Activated T-helper 9 cell treated with anti-CD3 and anti-CD28 coated beads, Interleukin-2, amount 50 U/mL, for 16 hours (primary cell): ENCODE data around the gene LAG3.

Source experiments
- DNase-seq: peaks from one replicate; pipeline ENCODE4 v3.0.0-alpha.2; 2020; ENCODE audit warnings: low read depth

Gene LAG3

GRCh38 chr12:6753772-6754356 is 18.5 kb upstream of the LAG3 start:
- no peak for DNase-seq

GRCh38 chr12:6754411-6754810 is 17.9 kb upstream of the LAG3 start:
- DNase-seq = no peak

DNA sequence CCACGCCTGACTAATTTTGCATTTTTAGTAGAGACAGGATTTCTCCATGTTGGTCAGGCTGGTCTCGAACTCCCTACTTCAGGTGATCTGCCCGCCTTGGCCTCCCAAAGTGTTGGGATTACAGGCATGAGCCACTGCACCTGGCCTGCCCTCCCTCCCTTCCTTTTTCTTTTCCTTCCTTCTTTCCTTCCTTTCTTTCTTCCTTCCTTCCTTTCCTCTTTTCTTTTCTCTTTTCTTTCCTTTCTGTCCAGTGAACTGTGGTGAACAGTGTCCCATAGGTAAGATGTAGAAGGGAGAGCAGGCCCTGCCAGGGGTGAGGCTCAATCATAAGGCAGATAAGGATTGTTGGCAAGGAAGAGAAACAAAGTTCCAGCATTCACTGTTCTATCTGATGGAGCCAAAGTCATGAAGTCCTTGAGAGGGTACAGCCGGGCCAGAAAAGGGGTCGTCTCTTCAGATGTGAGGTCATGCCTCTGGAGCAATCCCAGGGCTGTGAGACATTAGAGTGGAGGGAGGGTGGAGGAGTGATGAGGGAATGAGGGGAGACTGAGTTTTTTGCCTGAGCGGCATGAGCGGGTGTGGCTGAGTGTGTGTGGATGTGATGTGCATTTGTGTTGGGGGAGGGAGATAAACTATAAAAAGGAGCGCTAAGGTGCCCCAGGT is 15.2 kb upstream of the LAG3 start:
- DNase-seq = no peak

DNA sequence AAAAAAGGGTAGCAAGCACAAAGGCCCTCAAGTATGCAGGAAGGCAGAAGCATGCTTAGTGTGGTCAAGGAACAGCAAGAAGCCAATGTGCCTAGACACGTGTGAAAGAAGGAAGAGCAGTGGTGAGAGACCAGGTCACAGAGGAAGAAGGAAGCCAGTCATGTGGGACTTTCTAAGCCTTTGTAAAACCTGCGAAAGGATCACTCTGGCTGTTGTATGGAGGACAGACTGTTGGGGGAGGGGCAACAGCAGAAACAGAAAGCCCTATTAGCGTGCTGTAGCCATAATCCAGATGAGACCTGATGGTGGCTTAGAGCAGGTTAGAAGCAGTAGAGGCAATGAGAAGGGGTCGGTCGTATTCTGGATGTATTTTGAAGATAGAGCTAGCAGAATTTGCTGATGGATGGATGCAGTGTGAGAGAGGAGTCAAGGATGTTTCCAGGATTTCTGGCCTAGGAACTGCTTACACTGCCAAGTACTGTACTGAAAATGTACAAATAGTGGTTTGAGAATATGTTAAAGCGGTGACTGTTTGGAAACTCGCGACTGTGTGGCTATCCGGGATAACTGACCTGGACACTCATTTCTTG is 13.7 kb upstream of the LAG3 start:
- DNase-seq = no peak

DNA sequence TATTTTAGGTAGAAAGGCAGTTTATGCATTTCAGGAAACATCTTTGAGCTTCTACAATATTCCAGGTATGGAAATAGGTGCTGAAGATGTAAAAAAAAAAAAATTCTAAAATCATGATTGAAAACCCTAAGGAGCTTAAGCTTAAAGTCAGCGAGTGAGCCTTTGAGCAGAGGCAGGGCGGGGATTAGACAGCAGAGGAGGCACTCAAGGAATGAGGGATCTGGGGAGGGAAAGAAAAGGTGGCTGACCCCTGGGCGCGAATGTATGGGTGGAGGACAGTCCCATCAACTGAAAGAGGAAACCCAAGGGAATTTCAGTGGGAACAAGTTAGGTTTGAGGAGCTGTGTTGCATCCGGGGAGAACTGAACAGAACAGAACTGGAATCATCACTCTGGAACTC is 12.6 kb upstream of the LAG3 start:
- no peak for DNase-seq

DNA sequence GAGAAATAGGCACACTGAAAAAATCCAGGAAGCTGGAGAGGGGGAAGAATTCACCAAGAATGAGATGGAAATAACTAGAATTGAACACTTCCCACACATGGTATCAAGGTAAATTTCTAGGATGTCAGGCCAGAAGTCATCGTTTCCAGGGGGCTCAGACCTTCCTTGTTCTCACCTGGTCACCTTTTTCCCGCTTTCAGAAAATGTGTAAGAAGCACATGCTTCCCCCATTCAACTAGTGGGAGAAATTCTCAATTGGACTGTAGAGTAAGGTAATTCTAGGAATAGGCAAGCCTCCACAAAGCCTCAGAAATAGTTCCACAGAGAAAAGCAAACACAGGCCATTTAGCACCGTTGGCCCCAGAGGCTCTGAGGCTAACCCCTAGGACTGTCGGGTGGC is 8.9 kb upstream of the LAG3 start:
- no peak for DNase-seq

DNA sequence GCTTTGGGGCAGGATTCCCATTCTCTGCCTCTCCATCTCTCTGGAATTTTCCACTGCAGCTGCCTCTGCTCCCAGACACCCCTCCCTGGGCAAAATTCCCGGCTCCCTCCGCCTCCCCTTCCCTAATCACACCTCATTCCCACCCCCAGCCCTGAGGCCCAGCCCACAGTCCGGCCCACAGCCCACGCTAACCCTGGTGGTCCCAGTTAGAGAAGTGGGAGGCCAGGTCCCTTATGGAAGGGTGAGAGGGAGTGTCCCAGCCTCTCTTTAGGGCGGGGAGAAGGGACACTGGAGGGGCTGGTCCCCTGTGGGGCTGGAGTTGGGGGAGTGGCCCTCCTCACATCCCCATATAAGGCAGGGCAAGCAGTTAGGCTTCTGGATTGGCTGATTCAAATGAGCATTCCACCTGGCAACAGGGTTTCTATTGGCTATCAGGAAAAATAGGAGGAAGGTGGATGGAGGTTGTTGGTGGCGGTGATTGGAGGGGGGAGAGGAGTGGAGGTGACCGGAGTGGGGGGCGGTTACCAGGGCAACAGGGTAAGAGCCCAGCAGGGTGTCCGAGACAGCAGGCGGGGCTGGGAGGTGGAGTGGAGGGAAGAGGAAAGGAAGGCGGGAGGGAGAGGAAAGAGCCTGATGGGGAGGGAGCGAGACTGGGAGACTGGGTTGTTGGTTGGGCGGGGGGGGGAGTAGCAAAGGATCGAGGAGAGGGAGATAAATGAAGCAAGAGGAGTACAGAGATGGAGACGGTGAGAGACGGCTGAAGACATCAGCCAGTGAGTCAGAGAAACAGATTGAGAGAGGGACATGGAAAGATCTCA is 8.1 kb upstream of the LAG3 start:
- DNase-seq = no peak

- DNase-seq = no peak
Observed at GRCh38 chr12:6765048-6765633, 7.2 kb upstream of the LAG3 start.

DNA sequence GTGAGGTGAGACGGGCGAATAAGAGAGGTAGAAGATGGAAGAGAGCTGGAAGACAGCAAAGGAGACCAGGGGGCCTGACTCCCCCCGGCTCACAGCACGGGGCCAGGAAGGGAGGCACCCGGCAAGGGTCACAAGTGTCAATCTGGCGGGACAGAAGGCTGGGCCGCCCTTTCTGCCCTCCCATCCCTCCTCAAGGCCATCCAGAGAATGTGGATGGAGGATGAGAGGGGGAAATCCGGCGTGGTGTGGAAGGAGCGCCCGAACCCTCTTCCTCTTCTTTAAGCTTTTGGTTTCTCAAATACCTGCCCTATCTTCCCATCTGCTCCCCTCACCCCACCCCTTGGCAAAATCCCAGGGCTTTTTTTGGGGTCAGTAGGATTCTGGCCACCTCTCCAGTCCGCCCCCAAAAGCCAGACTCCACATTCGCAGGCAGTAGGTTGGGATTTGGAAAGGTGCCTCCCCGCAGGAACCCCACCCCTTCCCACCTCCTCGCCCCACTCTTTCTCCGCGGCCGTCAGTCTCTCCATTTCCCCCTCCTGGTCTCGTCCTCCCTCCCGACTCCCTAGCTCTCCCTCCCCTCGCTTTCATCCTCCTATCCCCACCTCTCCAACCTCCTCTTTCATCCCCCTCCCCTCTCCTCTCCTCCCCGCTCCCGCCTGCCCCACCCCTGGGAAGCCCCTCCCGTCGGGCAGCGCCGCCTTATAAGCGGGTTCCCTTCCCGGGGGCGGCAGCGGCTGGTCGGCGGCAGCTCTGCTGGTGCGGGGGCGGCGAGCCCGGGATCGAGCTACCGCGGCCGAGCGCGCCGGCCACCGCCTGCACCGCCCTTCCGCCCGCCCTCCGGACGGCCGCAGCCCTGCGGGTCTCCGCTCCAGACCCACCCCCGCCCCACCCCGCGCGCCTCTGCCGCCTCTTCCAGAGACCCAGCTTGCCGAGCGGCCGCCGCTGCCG is 6.4 kb upstream of the LAG3 start, which contains the start of gene PTMS:
Gene PTMS, plus strand, starts transcription at position 730 of the 948 bp plus-strand sequence. CDS start 343 bp downstream, outside the sequence.
- DNase-seq = no peak

GRCh38 chr12:6766651-6767349 is 5.5 kb upstream of the LAG3 start:
- no peak for DNase-seq

GRCh38 chr12:6767353-6768319 is 4.7 kb upstream of the LAG3 start:
- DNase-seq = no peak

- no peak for DNase-seq
Observed at GRCh38 chr12:6768437-6768914, 3.8 kb upstream of the LAG3 start.

GRCh38 chr12:6768990-6769389 is 3.3 kb upstream of the LAG3 start:
- DNase-seq = no peak

DNA sequence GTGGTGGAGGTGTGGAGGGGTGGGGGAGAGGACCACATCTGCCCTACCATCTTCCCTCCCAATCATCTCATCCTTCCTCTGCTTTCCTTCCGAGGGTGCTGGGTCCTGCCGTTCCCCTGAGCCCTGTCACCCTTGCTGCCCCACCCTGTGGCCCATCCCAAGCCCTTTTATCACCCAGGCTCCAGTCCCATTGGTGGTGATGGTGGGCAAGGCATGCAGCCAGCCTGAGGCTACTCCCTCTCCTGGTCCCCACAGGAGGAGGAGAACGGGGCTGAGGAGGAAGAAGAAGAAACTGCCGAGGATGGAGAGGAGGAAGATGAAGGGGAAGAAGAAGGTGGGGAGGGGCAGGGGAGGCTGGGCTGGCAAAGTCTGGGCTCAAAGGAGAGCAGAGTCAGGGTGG is 2.7 kb upstream of the LAG3 start:
- DNase-seq = no peak

GRCh38 chr12:6770094-6770493 is 2.2 kb upstream of the LAG3 start:
- DNase-seq = no peak

- DNase-seq = no peak
Observed at GRCh38 chr12:6770600-6770999, 1.7 kb upstream of the LAG3 start.

- no peak for DNase-seq
Observed at GRCh38 chr12:6771091-6771495, 1.2 kb upstream of the LAG3 start.

DNA sequence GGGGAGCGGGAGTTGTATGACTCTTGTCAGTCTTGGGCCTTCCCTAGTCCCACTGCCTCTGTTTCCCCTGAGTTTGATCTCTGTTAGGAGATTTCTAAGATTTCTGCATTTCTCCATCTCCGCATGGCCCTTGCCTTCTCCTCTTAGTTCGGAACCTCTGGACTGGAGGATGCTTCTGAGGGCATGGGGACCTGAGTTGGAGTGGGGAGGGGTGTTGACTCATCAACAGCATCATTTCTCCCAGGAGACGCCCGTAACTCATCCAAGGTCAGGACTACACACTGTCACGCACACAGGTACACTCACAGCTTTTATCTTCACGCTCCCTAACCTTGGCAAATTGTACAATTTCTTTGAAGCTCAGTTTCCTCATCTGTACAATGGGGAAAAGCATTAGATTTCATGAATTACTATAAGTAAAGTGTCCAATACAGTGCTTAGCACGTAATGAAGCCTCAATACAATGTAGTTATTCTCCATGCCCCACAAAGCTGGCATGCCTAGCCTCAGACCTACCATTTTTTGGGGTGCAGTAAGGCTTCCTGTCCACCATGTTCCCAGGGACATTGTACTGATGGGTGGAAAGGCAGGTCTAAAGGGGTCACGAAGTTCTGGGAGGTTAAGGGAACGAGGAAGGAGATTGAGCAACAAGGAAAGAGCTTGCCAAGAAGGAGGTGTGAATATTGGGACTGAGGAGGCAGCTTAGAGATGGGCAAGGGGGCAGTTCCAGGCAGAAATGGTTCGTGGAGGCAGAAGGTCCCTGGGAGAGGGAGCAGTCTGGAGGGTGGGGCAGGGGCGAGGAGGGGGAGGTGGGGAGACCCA is 600 bp upstream of the LAG3 start:
- DNase-seq = no peak
